H9 (cell line): ENCODE results near the gene GTF2H4. TPM values are rescaled to one million over a fixed set of nuclear protein-coding genes. Genes with fewer than 3 reads are reported as not detected.

Experiments used
- DNase-seq: peaks from one replicate; pipeline ENCODE4 v3.0.0-alpha.2; 2017
- H2AFZ ChIP-seq: one replicate; pipeline ENCODE4 v1.6.1; 2013; ENCODE audit warnings: mild to moderate bottlenecking, low read length, control low read depth, moderate library complexity
- H2AK5ac ChIP-seq: 2 replicates; pipeline ENCODE4 v1.6.1; 2013; ENCODE audit warnings: low read length, control low read depth, mixed read lengths; ENCODE audit not compliant: insufficient read length
- H2BK120ac ChIP-seq: one replicate; pipeline ENCODE4 v1.6.1; 2013; ENCODE audit warnings: low read depth, mild to moderate bottlenecking, low read length, control low read depth, inconsistent platforms; ENCODE audit not compliant: poor library complexity, severe bottlenecking
- H2BK12ac ChIP-seq: 2 replicates; pipeline ENCODE4 v1.6.1; 2013; ENCODE audit warnings: low read length, control low read depth, mixed read lengths, low read depth; ENCODE audit not compliant: insufficient read length
- H2BK15ac ChIP-seq: 2 replicates; pipeline ENCODE4 v1.6.1; 2013; ENCODE audit warnings: low read depth, low read length, control low read depth
- H2BK20ac ChIP-seq: one replicate; pipeline ENCODE4 v1.6.1; 2013; ENCODE audit warnings: low read depth, mild to moderate bottlenecking, low read length, control low read depth, inconsistent platforms; ENCODE audit not compliant: poor library complexity, severe bottlenecking
- H2BK5ac ChIP-seq: 2 replicates; pipeline ENCODE4 v1.6.1; 2013; ENCODE audit warnings: low read length, control low read depth, mixed read lengths; ENCODE audit not compliant: insufficient read length
- H3K14ac ChIP-seq: 2 replicates; pipeline ENCODE4 v1.6.1; 2013; ENCODE audit warnings: low read length, control low read depth; ENCODE audit not compliant: insufficient read depth
- H3K18ac ChIP-seq: 2 replicates; pipeline ENCODE4 v1.6.1; 2013; ENCODE audit warnings: low read depth, mild to moderate bottlenecking, mixed read lengths, low read length, control low read depth; ENCODE audit not compliant: insufficient read length
- H3K23ac ChIP-seq: 2 replicates; pipeline ENCODE4 v1.6.1; 2013; ENCODE audit warnings: low read length, control low read depth, mixed read lengths, low read depth; ENCODE audit not compliant: insufficient read length
- H3K23me2 ChIP-seq: 2 replicates; pipeline ENCODE4 v1.6.1; 2013; ENCODE audit warnings: low read depth, mild to moderate bottlenecking, mixed read lengths, low read length, control low read depth; ENCODE audit not compliant: insufficient read length, poor library complexity, severe bottlenecking
- H3K27ac ChIP-seq: 2 replicates; pipeline ENCODE4 v1.5.1; 2013; ENCODE audit warnings: low read length, control low read depth, mixed read lengths, low read depth; ENCODE audit not compliant: insufficient read length
- H3K27me3 ChIP-seq: 2 replicates; pipeline ENCODE4 v1.6.1; 2013; ENCODE audit warnings: low read length, control low read depth, inconsistent platforms; ENCODE audit not compliant: insufficient read depth
- H3K4ac ChIP-seq: 2 replicates; pipeline ENCODE4 v1.6.1; 2013; ENCODE audit warnings: low read depth, mild to moderate bottlenecking, control low read depth, inconsistent platforms, low read length, moderate library complexity
- H3K4me1 ChIP-seq: 2 replicates; pipeline ENCODE4 v1.6.1; 2013; ENCODE audit warnings: low read length, control low read depth, inconsistent platforms; ENCODE audit not compliant: insufficient read depth
- H3K4me2 ChIP-seq: 2 replicates; pipeline ENCODE4 v1.6.1; 2013; ENCODE audit warnings: low read length, control low read depth, mixed read lengths; ENCODE audit not compliant: insufficient read length, insufficient read depth
- H3K56ac ChIP-seq: 2 replicates; pipeline ENCODE4 v1.6.1; 2013; ENCODE audit warnings: low read depth, mild to moderate bottlenecking, mixed read lengths, low read length, control low read depth; ENCODE audit not compliant: insufficient read length
- H3K79me1 ChIP-seq: 2 replicates; pipeline ENCODE4 v1.6.1; 2013; ENCODE audit warnings: low read depth, mild to moderate bottlenecking, moderate library complexity, low read length, control low read depth, inconsistent platforms; ENCODE audit not compliant: insufficient read depth, poor library complexity, severe bottlenecking
- H3K79me2 ChIP-seq: 2 replicates; pipeline ENCODE4 v1.6.1; 2013; ENCODE audit warnings: low read length, control low read depth, inconsistent platforms; ENCODE audit not compliant: insufficient read depth
- H3K9ac ChIP-seq: 2 replicates; pipeline ENCODE4 v1.6.1; 2013; ENCODE audit warnings: low read length, control low read depth, mixed read lengths; ENCODE audit not compliant: insufficient read length; ENCODE audit errors: extremely low read depth
- H3K9me3 ChIP-seq: one replicate; pipeline ENCODE4 v1.6.1; 2013; ENCODE audit warnings: low read depth, low read length, inconsistent platforms; ENCODE audit not compliant: control insufficient read depth
- H3T11ph ChIP-seq: one replicate; pipeline ENCODE4 v1.6.1; 2013; ENCODE audit warnings: mild to moderate bottlenecking, low read length, control low read depth, inconsistent platforms
- H4K20me1 ChIP-seq: one replicate; pipeline ENCODE4 v1.6.1; 2013; ENCODE audit not compliant: control insufficient read depth, insufficient read length, insufficient read depth
- H4K5ac ChIP-seq: 2 replicates; pipeline ENCODE4 v1.6.1; 2013; ENCODE audit warnings: low read depth, mild to moderate bottlenecking, mixed read lengths, low read length, control low read depth; ENCODE audit not compliant: insufficient read length
- H4K8ac ChIP-seq: replicated peaks from 2 replicates; pipeline ENCODE4 v1.6.1; 2013; ENCODE audit warnings: low read length, control low read depth, mixed read lengths, low read depth; ENCODE audit not compliant: insufficient read length
- H4K91ac ChIP-seq: 2 replicates; pipeline ENCODE4 v1.6.1; 2013; ENCODE audit warnings: low read depth, mild to moderate bottlenecking, moderate library complexity, mixed read lengths, low read length, control low read depth; ENCODE audit not compliant: insufficient read length
- H3K27ac Mint-ChIP-seq, 3 experiments: 2 replicates in 2 of 3; 3 replicates in 1 of 3; pipeline ENCODE4 v1.8.0; 2020 to 2021; ENCODE audit warnings: mixed read lengths in 3 of 3, mild to moderate bottlenecking in 1 of 3, moderate library complexity in 1 of 3
- H3K27me3 Mint-ChIP-seq: 2 replicates; pipeline ENCODE4 v1.8.0; 2021; ENCODE audit warnings: low read depth, mild to moderate bottlenecking, moderate library complexity, mixed read lengths
- H3K36me3 Mint-ChIP-seq, 3 experiments: 2 replicates in 2 of 3; 3 replicates in 1 of 3; pipeline ENCODE4 v1.8.0; 2020 to 2021; ENCODE audit warnings: low read depth in 3 of 3, mixed read lengths in 3 of 3; ENCODE audit not compliant: insufficient read depth in 1 of 3
- H3K4me1 Mint-ChIP-seq, 2 experiments: 2 replicates each; pipeline ENCODE4 v1.8.0; 2020; ENCODE audit warnings: mixed read lengths in 2 of 2
- H3K4me3 Mint-ChIP-seq, 2 experiments: 2 replicates in 1 of 2; 3 replicates in 1 of 2; pipeline ENCODE4 v1.8.0; 2020 to 2021; ENCODE audit warnings: mild to moderate bottlenecking in 2 of 2, mixed read lengths in 2 of 2, moderate library complexity in 1 of 2
- H3K9me3 Mint-ChIP-seq, 2 experiments: 2 replicates in 1 of 2; 3 replicates in 1 of 2; pipeline ENCODE4 v1.8.0; 2020; ENCODE audit warnings: mild to moderate bottlenecking in 2 of 2, mixed read lengths in 2 of 2, moderate library complexity in 1 of 2
- CTCF ChIP-seq: fragments of 200-600 bp; sonication (generic); conservative IDR thresholded peaks from 3 replicates; pipeline ENCODE4 v1.8.0; 2021; ENCODE audit warnings: antibody characterized with exemption, mild to moderate bottlenecking
- WGBS: extraction: QIAGEN DNeasy Blood & Tissue Kit; methylation state at CpG from one replicate; pipeline ENCODE4 v1.1.7; 2013; ENCODE audit warnings: missing lambda C conversion rate, low lambda C conversion rate, mixed read lengths; ENCODE audit not compliant: insufficient read length; ENCODE audit errors: extremely low coverage; 5-methylcytosine and 5-hydroxymethylcytosine counted together
- total RNA-seq: library from RNA; stranded (reverse); gene quantifications from 2 replicates; pipeline ENCODE4 v1.2.1, GENCODE V29; 2021

GTF2H4 gene
- total RNA-seq, 1 experiment from 2014 or later, result 60.8 TPM

GRCh38 chr6:30894381-30894780 is 13.6 kb upstream of the GTF2H4 start:
- Histone ChIP-seq H2AK5ac (no peak overlapping the region), H4K5ac (no peak overlapping the region), H3K4ac (no peak overlapping the region), H2AFZ (no peak overlapping the region), H2BK120ac (no peak overlapping the region), H3K4me2 (no peak overlapping the region), H2BK15ac (no peak overlapping the region), H3K14ac (no peak overlapping the region), H3K56ac (no peak overlapping the region), H2BK12ac (no peak overlapping the region), H3K9ac (no peak overlapping the region), H4K91ac (no peak overlapping the region), H3K27ac (no peak overlapping the region), H4K20me1 (no peaks in the 10 kb centered on the region), H3K23me2 (no peaks in the 10 kb centered on the region), H3K23ac (no peak overlapping the region), H3K9me3 (no peaks in the 10 kb centered on the region), H3T11ph (no peak overlapping the region), H2BK20ac (no peak overlapping the region), H3K27me3 (no peaks in the 10 kb centered on the region), H4K8ac (no peak overlapping the region), H3K4me1 (no peaks in the 10 kb centered on the region), H3K79me1 (peaks cover 3% of the 10 kb centered on the region), H2BK5ac (no peak overlapping the region), H3K18ac (no peak overlapping the region), H3K79me2 (no peaks in the 10 kb centered on the region)
- Mint-ChIP-seq H3K36me3 (peaks cover 50 to 92% (median 86%) of the 10 kb centered on the region in 3 experiments), H3K9me3 (no peaks in the 10 kb centered on the region), H3K4me3 (no peak overlapping the region), H3K27ac (peak overlapping the region in 1 of 3 experiments; percentile 0; a peak in 1 of 7 replicates), H3K27me3 (no peaks in the 10 kb centered on the region), H3K4me1 (peaks cover 20 to 25% of the 10 kb centered on the region in 2 experiments)
- WGBS, result no CpG with 5 or more reads among the region's 12 CpGs
- no peak for TF ChIP-seq CTCF
- no peak for DNase-seq
